Epithelial cell of prostate (primary cell): ENCODE results near the gene MRPS6.

ENCODE experiments used
- DNase-seq: peaks from one replicate; pipeline ENCODE4 v3.0.0-alpha.2; 2011; ENCODE audit warnings: low read depth, low spot score
- H3K27ac ChIP-seq: fragments of 450-650 bp; 2 replicates; pipeline ENCODE4 v1.5.1; 2017; ENCODE audit warnings: mild to moderate bottlenecking

The MRPS6 gene

DNA sequence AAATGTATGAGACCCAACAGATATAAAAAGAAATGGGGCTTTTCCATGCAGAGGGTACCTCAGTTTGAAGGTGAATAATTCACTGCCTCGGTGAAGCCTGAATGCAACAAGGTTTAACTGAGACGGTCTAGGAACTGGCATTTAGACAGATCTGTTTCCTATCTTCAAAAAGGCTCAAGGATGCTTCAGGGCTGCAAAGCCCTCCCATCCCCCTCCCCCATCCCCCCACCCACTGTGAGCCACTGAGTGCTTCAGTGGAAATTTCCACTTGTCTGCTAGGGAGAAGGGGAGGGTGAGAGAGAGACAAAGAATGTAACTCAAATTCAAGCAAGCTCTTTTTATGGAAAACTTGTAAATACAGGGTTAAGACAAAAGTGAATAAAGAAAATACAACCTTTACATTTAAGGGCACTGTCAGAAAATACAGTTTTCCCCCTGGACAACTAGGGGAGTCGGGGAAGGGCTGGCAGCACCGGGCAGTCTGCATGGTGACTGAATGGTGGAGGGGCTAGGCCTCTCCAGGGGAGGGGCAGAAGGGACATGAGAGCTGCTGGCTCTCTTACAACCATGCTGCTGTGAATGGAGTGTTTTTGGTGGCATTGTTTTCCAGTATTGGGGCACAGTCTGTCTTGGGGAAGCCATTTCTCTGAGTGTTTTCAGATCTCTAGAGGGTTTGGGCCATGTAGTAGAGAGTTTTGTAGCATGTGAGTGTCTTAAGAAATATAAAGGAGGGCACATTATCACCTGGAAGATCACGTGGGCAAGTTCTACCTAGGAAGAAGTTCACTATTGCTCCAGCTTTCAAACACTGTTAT lies 56.7 kb downstream of the MRPS6 start:
- H3K27ac ChIP-seq = no peak overlapping the region
- DNase-seq = no peak

DNA sequence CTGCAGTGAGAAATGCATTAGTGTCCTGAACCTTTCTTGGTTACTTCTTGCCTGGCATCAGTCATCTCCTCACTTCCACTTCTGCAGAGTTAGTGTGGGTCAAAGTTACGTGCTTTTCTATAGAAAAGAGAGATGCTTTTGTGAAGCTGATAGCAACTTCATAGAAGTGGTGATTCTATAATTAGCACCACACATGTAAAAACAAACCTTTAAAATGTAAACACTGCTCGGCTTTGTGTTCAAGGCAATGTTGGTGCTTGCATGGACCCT lies 57.3 kb downstream of the MRPS6 start:
- no peak overlapping the region for H3K27ac ChIP-seq
- DNase-seq = no peak

DNA sequence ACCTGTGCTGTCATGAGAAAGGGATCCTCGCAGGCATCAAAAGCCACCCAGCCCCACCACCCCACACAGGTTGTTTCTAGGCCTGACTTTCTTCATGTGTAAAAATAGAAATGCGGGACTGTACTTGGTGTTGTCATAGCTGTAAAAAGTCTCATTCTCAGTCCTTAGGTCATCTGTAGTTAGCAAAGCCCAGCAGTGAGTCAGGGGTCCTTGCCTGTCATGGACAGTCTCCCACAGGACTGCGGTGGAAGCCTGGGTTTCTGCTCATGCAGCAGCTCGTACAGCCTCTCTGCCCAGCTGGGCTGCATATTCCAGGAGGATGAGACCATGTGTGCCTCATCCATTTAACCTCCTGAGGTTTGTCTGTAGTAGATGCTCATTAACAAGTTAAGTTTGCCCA lies 58.2 kb downstream of the MRPS6 start:
- no peak overlapping the region for H3K27ac ChIP-seq
- DNase-seq = no peak

DNA sequence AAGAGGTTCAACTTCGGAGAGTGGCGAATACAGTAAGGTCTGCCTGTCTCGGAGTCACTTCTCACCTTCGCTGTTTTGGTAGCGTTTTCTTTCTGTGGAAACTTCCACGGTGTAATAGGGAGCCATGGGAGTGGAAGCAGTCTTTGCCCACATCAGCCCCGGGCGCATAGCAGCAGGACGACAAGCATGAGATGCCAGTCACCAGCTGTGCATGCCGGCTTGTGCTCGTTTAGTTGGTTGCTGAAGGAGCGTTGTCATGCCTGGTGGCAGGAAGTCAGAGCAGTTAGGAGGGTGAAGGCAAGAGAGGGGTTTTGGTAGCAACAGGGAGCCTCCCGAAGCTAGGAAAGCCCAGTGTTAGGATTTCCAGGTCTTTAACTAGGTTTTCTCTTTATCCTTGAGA lies 58.8 kb downstream of the MRPS6 start:
- H3K27ac ChIP-seq = no peak overlapping the region
- no peak for DNase-seq

DNA sequence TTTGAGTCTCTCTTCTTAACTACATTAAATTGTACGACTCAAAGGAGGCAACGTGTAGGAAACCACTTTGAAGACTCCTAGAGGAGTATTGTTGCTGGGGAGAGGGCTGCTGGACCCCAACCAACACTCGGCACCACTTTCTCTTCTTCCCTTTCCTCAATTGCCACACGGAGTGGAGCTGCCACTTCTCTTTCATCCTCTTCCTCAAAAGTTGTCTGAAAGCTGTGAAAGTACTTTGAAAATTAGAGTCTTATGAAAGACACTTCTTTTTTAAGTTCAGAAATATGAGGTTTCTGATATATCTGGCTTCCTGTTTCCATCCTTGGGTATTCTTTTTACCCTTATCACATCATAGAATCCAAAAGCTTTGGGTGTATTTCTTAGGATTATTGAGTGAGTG lies 59.5 kb downstream of the MRPS6 start:
- no peak overlapping the region for H3K27ac ChIP-seq
- DNase-seq = no peak

DNA sequence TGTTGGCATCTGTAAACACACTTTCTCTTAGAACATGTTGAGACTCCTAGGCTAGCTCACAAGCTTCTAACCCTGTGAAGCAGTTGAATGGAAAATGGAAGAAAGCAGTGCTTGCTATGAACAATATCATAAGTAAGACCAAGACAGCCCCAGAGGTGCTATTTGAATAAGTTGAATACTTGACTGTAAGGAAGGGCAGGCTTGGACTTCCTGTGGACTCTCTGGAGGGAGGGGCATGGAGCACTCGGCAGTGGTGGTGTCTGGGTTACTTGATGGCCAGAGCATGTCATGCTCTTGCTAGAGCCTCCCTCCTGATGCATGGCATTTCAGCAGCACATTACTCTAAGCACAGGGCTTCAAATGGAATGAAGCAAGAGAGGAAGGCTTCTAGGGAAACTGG lies 60.0 kb downstream of the MRPS6 start:
- H3K27ac ChIP-seq = no peak overlapping the region
- DNase-seq = no peak

DNA sequence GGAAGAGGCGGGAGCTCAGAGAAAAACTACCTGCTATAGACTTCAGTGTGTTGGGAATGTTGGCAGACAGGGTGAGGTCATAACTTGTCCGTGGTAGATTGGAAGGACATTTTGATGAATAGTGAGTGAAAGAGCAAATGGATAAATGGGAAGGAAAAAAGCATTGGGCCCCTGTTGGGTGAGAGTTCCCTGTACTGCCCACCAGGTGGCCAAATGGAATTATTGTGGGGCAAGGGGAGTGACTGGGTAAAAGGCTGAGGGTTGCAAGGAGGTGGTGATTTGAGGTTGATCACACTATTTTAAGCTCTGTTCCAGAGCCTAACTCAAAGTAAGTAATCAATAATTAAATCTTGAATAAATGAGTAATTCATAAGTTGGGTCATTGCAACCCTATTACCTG lies 60.4 kb downstream of the MRPS6 start:
- DNase-seq = no peak
- no peak overlapping the region for H3K27ac ChIP-seq

DNA sequence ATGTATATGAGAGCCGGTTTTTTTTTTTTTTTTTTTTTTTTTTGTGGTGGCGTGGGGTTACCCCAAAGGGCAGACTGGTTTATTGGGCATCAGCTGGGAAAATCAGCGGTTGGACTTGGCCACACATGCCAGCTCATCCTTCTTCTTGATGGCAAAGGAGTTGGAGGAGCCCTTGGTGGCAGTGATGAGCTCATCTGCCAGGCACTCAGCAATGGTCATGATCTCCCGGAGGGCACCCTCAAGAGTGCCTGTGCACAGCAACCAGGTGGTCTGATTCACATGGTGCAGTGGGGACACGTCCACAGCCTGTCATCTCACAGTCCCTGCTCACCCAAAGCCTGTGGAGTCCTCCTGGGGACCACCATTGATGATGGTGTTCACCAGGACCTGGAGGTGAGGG lies 62.0 kb downstream of the MRPS6 start:
- H3K27ac ChIP-seq = no peak overlapping the region
- no peak for DNase-seq

DNA sequence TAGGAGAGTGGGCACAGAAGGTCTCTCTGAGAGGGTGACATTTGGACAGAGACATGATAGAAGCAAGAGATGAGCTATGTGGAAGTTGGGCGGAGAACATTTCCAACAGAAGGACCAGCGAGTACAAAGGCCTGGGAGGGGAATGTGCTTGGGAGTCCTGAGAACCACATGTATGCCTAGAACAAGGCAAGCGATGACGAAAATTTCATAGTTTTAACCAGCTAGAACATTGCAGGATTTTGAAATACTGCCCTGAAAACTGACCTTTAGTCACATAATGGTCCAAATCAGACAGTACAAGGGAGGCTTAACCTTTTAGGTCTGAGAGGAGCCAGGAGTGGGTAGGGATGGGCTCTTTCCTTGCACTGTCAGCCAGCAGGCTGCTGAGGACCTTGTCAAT lies 68.0 kb downstream of the MRPS6 start:
- no peak overlapping the region for H3K27ac ChIP-seq
- DNase-seq = no peak

DNA sequence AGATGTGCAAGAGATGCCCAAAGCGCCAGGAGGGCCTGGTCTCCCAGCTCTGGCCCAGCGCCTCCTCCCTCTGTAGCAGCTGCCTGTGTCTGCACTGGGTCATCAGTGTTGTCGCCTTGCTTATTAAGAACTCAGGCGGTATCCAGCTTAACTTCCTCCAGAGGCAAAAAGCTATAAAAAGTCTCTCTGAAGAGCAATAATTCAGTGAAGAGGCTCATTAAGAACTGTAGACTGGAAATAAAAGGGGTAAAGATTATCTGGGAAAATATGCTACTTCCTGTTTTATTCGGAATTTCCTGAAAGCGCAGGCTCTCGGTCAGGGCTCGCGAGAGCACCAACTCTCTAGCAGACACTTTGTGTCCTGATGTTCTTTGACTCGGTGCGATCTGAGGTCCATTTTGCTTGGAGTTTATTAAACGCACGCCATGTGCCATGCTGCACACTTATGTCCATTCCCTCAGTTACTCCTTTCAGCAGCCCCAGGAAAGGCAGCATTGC lies 70.4 kb downstream of the MRPS6 start:
- H3K27ac ChIP-seq = no peak overlapping the region
- no peak for DNase-seq

DNA sequence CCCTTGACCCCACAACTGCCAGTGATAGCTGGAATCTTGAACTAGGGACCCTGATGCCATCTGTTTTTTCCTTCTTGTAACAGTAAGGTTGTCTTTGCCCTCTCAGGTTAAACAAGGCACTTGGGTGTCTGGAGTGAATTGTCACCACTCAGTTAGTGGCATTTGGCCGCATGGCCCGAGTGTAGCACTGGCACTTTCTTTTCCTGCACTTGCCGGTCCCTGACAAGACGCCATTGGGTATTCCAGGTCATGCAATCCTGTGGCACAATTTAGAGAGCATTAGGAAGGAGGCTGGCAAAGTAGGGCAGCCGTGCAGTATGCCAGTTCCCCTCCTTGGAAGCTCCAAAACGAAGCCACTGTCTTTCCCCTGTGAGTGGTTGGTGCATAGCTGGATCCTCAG lies 70.8 kb downstream of the MRPS6 start:
- no peak overlapping the region for H3K27ac ChIP-seq
- DNase-seq = no peak

DNA sequence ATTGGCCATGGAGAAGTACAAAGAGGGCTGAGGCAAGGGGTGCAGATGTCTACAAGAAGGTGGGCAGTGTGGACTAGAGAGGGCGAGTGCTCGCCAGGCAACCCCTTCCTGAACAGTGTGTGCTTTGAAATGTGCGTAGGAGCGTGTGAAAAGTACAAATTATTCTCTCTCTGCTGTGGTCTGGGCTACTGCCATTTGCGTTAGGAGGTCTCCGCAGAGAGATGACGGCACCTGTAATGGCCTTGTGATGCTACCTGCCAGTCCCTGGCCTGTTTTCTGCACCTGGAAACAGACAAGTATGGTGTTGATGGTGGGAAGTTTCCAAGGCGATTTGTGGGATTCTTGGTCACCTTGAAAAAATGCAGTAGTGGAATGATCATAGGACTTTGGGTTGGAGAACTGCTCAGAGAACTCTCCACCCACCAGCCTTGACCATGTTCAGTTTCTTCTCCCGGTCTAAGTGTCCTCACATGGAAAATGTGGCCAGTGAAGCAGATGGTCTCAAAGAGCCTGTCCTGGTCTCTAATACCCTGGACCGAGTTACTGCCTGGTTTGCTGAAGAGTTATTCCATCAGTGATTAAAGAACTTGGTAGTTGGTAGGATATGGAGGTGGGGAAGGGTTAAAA lies 74.5 kb downstream of the MRPS6 start:
- DNase-seq = no peak
- H3K27ac ChIP-seq = no peak overlapping the region

DNA sequence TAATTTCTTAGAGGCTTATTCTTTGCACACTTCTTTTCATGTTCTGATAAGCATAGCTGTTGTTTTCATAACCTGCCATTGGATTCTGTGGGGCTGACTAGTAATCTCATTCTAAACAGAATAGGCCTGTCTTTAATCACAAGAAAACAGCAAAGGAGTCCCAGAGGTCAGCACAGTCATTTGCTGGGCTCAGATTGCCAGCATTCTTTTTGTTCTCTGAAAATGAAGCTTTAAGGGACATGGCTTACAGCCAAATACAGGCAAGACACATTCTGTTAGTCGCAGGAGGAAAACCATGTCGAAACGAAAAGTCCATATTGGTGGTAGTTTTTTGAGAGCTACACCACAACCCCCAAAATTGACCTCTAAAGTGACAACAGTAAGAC lies 75.0 kb downstream of the MRPS6 start:
- DNase-seq = no peak
- no peak overlapping the region for H3K27ac ChIP-seq

DNA sequence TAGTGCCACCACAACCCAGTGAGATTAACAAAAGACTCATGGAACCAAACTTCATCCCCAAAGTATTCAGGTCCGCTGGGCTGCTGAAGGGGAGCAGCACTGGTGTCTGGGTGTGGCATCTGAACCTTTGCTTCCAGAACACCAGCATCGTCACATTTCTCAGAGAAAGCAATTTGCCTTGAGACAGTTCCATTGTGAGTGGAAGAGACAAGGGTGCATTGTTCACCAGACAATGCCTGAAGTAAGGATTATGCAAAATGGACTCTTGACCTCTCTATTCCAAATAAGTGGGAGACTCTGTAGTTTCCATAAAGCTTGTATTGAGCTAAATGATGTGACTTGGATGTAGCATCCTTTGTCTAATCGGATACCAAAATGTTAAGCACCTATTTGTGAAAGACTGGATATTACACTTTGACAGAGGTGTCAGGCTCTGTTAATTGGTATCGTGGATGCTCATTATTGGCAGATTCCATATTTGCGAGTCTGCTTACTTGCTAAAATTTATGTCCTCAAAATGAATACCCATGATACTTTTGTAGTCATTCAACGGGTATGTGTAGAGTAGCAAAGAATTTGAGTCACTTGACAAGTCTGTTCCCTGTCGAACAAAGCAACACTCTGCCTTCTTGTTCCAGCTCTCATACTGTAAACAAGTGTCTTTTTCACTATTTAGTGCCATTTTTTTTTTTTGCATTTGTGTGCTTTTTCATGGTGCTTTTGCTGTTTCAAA lies 75.6 kb downstream of the MRPS6 start:
- no peak overlapping the region for H3K27ac ChIP-seq
- DNase-seq = no peak

DNA sequence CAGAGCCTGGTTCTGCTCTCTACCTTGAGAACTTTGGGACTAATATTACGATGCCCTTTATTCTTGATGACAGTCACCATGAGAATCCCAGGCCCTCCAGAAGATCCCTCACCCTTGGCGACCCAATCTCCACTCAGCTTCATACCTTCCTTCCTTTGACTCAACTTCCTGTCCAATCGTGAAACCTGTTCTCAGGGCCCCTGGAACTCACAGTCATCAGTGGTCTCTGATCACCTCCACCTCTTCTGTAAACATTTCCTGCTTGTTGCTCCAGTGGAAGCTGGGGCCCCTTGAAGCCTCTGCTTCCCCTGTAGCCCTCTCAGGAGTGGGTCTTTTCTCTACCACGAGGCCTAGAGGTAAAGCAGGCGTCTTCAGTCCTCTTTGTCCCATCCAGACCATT lies 79.1 kb downstream of the MRPS6 start:
- no peak overlapping the region for H3K27ac ChIP-seq
- no peak for DNase-seq

DNA sequence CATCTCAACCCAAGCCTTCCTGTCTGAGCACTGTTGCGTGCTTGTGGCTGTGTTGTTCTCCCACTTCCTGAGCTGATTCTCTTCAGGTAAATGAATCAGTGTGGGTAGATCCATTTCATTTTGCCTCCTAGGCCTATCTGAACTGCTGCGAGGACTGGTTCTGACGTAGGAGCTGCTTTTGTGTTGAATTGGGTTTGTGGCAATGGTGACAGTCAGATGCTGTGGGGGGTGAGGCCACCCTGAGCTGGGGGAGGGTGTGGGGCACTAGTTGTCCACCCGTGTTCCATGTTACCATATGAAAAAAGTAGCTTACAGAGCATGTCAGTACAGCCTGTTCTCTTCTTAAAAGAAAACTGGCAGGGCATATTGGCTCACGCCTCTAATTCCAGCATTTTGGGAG lies 81.5 kb downstream of the MRPS6 start:
- H3K27ac ChIP-seq = no peak overlapping the region
- DNase-seq = no peak

DNA sequence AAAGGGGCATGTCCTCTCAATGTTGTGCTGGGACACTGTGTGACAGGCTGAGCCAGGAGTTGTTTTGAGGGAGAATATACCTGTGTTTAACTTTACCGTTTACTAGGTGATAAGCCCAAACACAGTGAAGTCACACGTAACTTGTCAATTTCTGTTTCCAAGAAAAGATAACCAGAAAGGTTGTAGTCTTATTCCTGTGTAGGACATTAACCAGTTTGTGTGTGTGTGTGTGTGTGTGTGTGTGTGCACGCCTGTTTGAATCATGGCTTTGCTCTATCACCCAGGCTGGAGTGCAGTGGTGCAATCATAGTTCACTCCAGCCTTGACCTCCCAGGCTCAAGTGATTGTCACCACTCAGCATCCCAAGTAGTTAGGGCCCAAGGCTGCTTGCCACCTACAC lies 83.6 kb downstream of the MRPS6 start:
- no peak for DNase-seq
- peak overlapping the region; percentile 45 for H3K27ac ChIP-seq

DNA sequence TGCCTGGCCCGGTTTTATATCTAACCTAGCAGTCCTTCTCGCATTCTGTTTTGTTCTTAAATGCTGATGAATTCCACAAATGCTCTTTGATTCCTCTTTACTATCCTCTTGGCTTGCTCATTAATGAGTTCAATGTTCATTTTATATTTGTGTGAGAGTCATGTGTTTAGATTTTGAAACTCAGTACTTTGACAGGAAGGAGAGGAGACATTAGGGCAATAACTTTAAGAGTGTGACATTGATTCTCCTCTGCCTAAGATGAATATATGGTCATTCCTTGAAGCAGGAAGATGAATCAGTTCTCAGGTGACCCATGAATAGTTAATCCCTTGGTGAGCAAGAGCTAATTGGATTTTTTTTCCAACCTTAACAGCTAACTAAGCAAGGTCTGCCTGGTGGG lies 84.1 kb downstream of the MRPS6 start:
- H3K27ac ChIP-seq = peak overlapping the region; percentile 45
- no peak for DNase-seq

DNA sequence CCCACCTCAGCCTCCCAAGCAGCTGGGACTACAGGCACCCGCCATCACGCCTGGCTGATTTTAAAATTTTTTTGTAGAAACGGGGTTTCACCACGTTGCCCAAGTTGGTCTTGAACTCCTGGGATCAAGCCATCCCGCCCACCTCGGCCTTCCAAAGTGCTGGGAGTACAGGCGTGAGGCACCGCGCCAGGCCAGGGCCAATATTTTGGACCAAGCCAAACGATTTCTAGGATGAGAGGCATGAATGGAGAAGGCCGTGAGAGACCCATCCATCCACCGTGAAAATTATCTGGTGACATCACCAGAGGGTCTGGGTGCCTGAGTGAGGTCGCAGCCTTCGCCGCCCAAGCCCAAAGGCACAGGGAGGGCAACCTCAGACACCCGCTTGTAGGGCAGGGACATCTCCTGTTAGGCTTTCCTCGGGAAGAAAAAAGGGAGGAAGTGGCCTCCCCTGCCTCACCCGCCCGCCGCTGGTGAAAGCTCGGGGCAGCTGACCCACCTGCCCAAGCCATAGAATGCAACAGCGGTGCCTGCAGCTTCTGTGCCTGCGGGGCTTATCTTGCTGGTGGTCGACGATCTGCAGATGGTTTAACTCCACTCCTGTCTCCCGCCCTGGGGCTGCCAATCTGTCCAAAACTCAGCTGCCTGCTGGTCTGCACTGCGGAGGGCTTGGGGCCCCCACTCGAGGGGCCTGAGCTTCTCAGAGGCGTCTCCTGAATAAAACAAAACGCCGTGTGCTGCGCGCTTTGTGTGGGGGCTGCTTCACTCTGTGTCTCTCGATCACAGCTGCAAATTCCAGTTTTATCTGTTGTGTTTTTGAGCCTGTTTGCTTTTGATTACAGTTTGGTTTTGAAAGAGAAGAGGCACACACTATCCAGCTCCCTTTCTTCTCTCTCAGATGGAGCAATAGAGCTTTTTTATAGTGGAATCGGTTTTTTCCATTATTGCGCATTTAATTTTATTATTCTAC lies 85.8 kb downstream of the MRPS6 start:
- no peak for DNase-seq
- H3K27ac ChIP-seq = no peak overlapping the region

DNA sequence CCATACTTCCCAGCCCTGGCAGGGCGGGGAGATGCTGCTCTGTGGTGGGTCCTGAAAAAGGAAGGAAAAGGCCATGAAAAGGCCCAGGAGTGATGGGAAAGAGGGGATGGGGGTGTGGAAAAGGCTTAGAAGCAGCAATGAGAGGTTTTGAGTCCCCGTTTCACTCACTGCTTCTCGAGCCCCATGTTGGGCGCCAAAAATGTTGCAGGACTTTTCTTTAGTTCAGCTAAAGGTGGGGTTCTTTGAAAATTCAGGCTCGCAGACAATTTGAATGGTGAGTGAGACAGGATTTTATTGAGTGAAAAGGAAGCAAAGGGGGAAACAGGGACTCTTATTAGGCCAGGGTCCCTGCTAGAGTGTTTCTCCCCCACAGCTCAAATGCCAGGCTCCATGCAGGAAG lies 93.1 kb downstream of the MRPS6 start:
- DNase-seq = no peak
- no peak overlapping the region for H3K27ac ChIP-seq
